Testis (tissue), 3 donors: Measurements from ENCODE around the gene CCDC137. TPM values are rescaled to one million over a fixed set of nuclear protein-coding genes. Genes with fewer than 3 reads are reported as not detected.

Source experiments
- DNase-seq: peaks from one replicate; pipeline ENCODE4 v3.0.0-alpha.2; 2019
- H3K27ac ChIP-seq, 2 donors: fragments of 200-600 bp; sonication (generic); one replicate each; pipeline ENCODE4 v1.5.1; 2019
- H3K27me3 ChIP-seq: fragments of 200-600 bp; sonication (generic); one replicate; pipeline ENCODE4 v1.5.1; 2019
- H3K36me3 ChIP-seq: fragments of 200-600 bp; sonication (generic); one replicate; pipeline ENCODE4 v1.5.1; 2017; ENCODE audit warnings: low read depth; ENCODE audit errors: missing control alignments
- H3K4me1 ChIP-seq: fragments of 200-600 bp; sonication (generic); one replicate; pipeline ENCODE4 v1.5.1; 2019
- H3K4me3 ChIP-seq, 2 donors: fragments of 200-600 bp; sonication (generic); one replicate each; pipeline ENCODE4 v1.5.1; 2017 to 2019
- H3K9me3 ChIP-seq: fragments of 200-600 bp; sonication (generic); one replicate; pipeline ENCODE4 v1.5.1; 2017
- POLR2A ChIP-seq: fragments of 450-650 bp; IDR thresholded peaks from one replicate; pipeline ENCODE4 v1.6.1; 2017; ENCODE audit warnings: antibody characterized with exemption, mild to moderate bottlenecking, moderate library complexity
- WGBS, 2 donors: methylation state at CpG; one replicate each; pipeline ENCODE4 v1.1.5; 2018; 5-methylcytosine and 5-hydroxymethylcytosine counted together
- intact Hi-C: fragments of 100-400 bp; cut with DNase I; formaldehyde crosslinking; loops from one replicate; pipeline ENCODE4 v1.15.1; 2023; ENCODE audit warnings: low total_unique reads
- polyA plus RNA-seq: library from polyadenylated mRNA; stranded (reverse); fragments of 350-450 nt; fragmentation: Illumina TruSeq; extraction: RNeasy Lipid Tissue Mini Kit (QIAGEN cat#74804); gene quantifications from one replicate; pipeline ENCODE4 v1.2.3, GENCODE V29; 2014; ENCODE audit warnings: low read depth, low replicate concordance; ENCODE audit not compliant: insufficient read depth
- total RNA-seq, 2 donors: library from RNA; depleted of rRNA; stranded (reverse); fragments of >200 nt; gene quantifications; one replicate each; pipeline ENCODE4 v1.2.3, GENCODE V29; 2016
- TF ChIP-seq, protein P1 (sequence below), 3 experiments: fragments of 450-650 bp in 2 of 3; fragments of 200-600 bp in 1 of 3; sonication (generic) in 1 of 3; IDR thresholded peaks; one replicate each; pipeline ENCODE4 v1.5.1; 2016 to 2019; ENCODE audit warnings: antibody characterized with exemption in 3 of 3, mild to moderate bottlenecking in 2 of 3, moderate library complexity in 1 of 3

Gene CCDC137
- total and polyA plus RNA-seq, 3 donors from 2014 or later: 18.6 to 19.9 (median 19.0) TPM

GRCh38 chr17:81660441-81660840 is 6.1 kb upstream of the CCDC137 start:
- Histone ChIP-seq H3K4me1 (peaks cover 3% of the 10 kb centered on the region), H3K27me3 (no peaks in the 10 kb centered on the region), H3K9me3 (no peaks in the 10 kb centered on the region), H3K27ac (no peak overlapping the region), H3K4me3 (no peak overlapping the region), H3K36me3 (no peaks in the 10 kb centered on the region)
- no peak for DNase-seq
- no peak for TF ChIP-seq POLR2A
- TF ChIP-seq, protein P1, sequence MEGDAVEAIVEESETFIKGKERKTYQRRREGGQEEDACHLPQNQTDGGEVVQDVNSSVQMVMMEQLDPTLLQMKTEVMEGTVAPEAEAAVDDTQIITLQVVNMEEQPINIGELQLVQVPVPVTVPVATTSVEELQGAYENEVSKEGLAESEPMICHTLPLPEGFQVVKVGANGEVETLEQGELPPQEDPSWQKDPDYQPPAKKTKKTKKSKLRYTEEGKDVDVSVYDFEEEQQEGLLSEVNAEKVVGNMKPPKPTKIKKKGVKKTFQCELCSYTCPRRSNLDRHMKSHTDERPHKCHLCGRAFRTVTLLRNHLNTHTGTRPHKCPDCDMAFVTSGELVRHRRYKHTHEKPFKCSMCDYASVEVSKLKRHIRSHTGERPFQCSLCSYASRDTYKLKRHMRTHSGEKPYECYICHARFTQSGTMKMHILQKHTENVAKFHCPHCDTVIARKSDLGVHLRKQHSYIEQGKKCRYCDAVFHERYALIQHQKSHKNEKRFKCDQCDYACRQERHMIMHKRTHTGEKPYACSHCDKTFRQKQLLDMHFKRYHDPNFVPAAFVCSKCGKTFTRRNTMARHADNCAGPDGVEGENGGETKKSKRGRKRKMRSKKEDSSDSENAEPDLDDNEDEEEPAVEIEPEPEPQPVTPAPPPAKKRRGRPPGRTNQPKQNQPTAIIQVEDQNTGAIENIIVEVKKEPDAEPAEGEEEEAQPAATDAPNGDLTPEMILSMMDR (IDR thresholded peaks at IDR 0.05): no peak
- intact Hi-C loops: no loop called here
- 93 to 94% methylated on average over 9 of the region's 9 CpGs for WGBS, 2 donors

GRCh38 chr17:81662002-81662401 is 4.5 kb upstream of the CCDC137 start:
- Histone ChIP-seq H3K27me3 (no peaks in the 10 kb centered on the region), H3K27ac (no peak overlapping the region), H3K4me3 (no peak overlapping the region), H3K4me1 (peaks cover 8% of the 10 kb centered on the region), H3K36me3 (no peaks in the 10 kb centered on the region), H3K9me3 (no peaks in the 10 kb centered on the region)
- intact Hi-C loops: no loop called here
- WGBS, 2 donors: 90 to 93% methylated on average over 4 of the region's 4 CpGs
- TF ChIP-seq, protein P1 (IDR thresholded peaks at IDR 0.05): no peak
- no peak for TF ChIP-seq POLR2A
- no peak for DNase-seq

DNA sequence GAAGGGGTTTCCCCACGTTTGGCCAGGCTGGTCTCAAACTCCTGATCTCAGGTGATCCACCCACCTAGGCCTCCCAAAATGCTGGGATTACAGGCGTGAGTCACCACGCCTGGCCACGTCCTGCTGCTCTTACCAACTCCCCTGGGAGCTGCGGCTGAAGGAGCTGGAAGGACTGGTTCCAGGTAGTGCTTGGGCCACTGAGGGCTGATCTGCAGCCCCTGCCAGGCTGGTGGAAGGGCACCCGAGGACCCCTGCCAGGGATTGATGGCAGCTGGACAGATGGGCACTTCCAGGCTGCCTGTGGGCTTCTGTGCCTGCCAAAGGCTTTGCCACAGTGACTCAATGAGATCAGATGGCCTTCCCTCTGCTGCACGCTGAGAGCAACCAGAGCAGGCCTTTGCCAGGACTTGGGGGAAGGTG is 2.5 kb upstream of the CCDC137 start:
- intact Hi-C loops: no loop called here
- 90 to 96% methylated on average over 2 to 6 of the region's 7 CpGs for WGBS, 2 donors
- H3K4me1 ChIP-seq: peaks cover 8% of the 10 kb centered on the region
- H3K36me3 ChIP-seq: no peaks in the 10 kb centered on the region
- TF ChIP-seq, protein P1 (IDR thresholded peaks at IDR 0.05): no peak
- no peak for TF ChIP-seq POLR2A
- no peaks in the 10 kb centered on the region for H3K9me3 ChIP-seq
- no peak overlapping the region for H3K27ac ChIP-seq
- no peak overlapping the region for H3K4me3 ChIP-seq
- DNase-seq: no peak
- no peaks in the 10 kb centered on the region for H3K27me3 ChIP-seq

DNA sequence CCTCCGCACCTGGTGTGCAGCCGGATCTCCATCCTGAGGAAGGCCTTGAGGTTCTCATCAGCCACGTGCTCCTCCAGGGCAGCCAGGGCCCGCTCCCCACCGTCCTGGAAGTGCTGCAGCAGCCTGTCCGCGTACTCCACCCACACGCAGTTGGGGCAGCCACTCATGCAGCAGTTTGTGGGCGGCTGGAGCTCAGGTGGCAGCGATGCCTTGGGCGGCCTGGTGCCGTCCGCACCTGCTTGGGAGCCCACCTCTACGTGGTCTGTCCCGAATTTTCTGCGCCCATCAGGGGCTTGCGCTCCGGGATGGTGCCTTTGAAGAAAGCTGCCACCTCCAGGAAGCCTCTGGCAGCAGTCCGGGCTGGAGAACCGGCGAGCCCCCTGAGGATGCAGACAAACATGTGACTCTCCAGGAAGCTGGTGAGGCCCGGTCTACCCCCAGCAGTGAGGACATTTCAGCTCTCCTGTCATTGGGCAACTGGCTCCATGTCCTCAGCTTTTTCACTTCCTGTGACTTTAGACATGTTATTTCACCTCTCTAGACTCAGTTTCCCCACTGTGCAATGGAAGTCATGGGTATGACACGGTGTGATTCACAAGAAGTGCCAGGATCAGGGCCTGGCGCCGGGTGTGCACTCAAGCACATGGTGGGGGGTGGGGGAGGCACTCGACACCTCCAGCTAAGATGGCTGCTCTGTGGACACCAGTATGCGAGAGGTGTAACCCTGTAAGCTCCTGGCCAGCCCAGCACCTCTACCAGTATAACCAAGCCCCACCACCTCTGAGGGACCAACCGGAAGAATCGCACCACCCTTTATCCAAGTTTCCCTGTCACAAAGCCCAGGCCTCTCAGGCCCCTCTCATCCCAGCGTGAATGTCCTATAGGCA is 1.1 kb upstream of the CCDC137 start:
- H3K4me1 ChIP-seq: peaks cover 8% of the 10 kb centered on the region
- no peaks in the 10 kb centered on the region for H3K9me3 ChIP-seq
- DNase-seq: no peak
- intact Hi-C loops: no loop called here
- H3K27ac ChIP-seq: peak overlapping the region in 1 of 2 donors; percentile 79
- peak overlapping the region; percentile 75 to 92 for H3K4me3 ChIP-seq
- H3K36me3 ChIP-seq: no peaks in the 10 kb centered on the region
- no peaks in the 10 kb centered on the region for H3K27me3 ChIP-seq
- 33 to 57% methylated on average over 12 to 30 of the region's 30 CpGs for WGBS, 2 donors
- TF ChIP-seq POLR2A: no peak
- TF ChIP-seq, protein P1 (IDR thresholded peaks at IDR 0.05): no peak

GRCh38 chr17:81666092-81666341 is 520 bp upstream of the CCDC137 start:
- H3K36me3 ChIP-seq: no peaks in the 10 kb centered on the region
- H3K27ac ChIP-seq: peak overlapping the region; percentile 45 to 79
- TF ChIP-seq, protein P1 (IDR thresholded peaks at IDR 0.05): no peak
- TF ChIP-seq POLR2A: no peak
- H3K4me1 ChIP-seq: peaks cover 8% of the 10 kb centered on the region
- no peaks in the 10 kb centered on the region for H3K27me3 ChIP-seq
- peak; percentile 28 for DNase-seq
- WGBS, 2 donors: 0% methylated on average over 6 to 16 of the region's 16 CpGs
- intact Hi-C loops: no loop called here
- no peaks in the 10 kb centered on the region for H3K9me3 ChIP-seq
- peak overlapping the region; percentile 75 to 92 for H3K4me3 ChIP-seq
